Natural killer cell (primary cell): ENCODE measurements around the gene C2CD4D. TPM values are rescaled to one million over a fixed set of nuclear protein-coding genes. Genes with fewer than 3 reads are reported as not detected.

Source experiments
- ATAC-seq, 3 donors: fragments of 150-1000 bp in 2 of 3; fragments of 200-7000 bp in 1 of 3; cut with Tn5 transposase; 1 replicate in 1 of 3; 2 replicates in 2 of 3; pipeline ENCODE4 v1.10.0; 2021; ENCODE audit warnings: mild to moderate bottlenecking in 2 of 3, moderate library complexity in 2 of 3
- DNase-seq, 2 donors: peaks; one replicate each; pipeline versions ENCODE4 v3.0.0 to v3.0.0-alpha.2; 2013 to 2021; ENCODE audit warnings: mixed read lengths in 1 of 2
- H3K27ac ChIP-seq: one replicate; pipeline ENCODE4 v1.5.1; 2013; ENCODE audit warnings: mild to moderate bottlenecking, low read length
- H3K27me3 ChIP-seq: one replicate; pipeline ENCODE4 v1.6.1; 2013; ENCODE audit warnings: low read length; ENCODE audit not compliant: control insufficient read depth, insufficient read depth
- H3K36me3 ChIP-seq: one replicate; pipeline ENCODE4 v1.6.1; 2013; ENCODE audit warnings: low read length; ENCODE audit not compliant: control insufficient read depth, insufficient read depth
- H3K4me1 ChIP-seq: one replicate; pipeline ENCODE4 v1.6.1; 2013; ENCODE audit warnings: low read length; ENCODE audit not compliant: control insufficient read depth, insufficient read depth
- H3K4me3 ChIP-seq: one replicate; pipeline ENCODE4 v1.5.1; 2013; ENCODE audit warnings: low read length
- H3K9me3 ChIP-seq: one replicate; pipeline ENCODE4 v1.6.1; 2013; ENCODE audit warnings: low read length; ENCODE audit not compliant: control insufficient read depth, insufficient read depth
- H3K27ac Mint-ChIP-seq, 2 donors: one replicate each; pipeline ENCODE4 v1.8.0; 2022; ENCODE audit warnings: mild to moderate bottlenecking in 2 of 2, mixed read lengths in 2 of 2, moderate library complexity in 1 of 2
- H3K27me3 Mint-ChIP-seq, 2 donors: one replicate each; pipeline ENCODE4 v1.8.0; 2022; ENCODE audit warnings: low read depth in 2 of 2, mixed read lengths in 2 of 2
- H3K36me3 Mint-ChIP-seq: one replicate; pipeline ENCODE4 v1.8.0; 2022; ENCODE audit warnings: mixed read lengths
- H3K4me1 Mint-ChIP-seq, 2 donors: one replicate each; pipeline ENCODE4 v1.8.0; 2022; ENCODE audit warnings: mixed read lengths in 2 of 2
- H3K4me3 Mint-ChIP-seq: one replicate; pipeline ENCODE4 v1.8.0; 2022; ENCODE audit warnings: mild to moderate bottlenecking, moderate library complexity, mixed read lengths
- H3K9me3 Mint-ChIP-seq, 2 donors: one replicate each; pipeline ENCODE4 v1.8.0; 2022; ENCODE audit warnings: mixed read lengths in 2 of 2
- WGBS: methylation state at CpG from one replicate; pipeline ENCODE4 v1.1.7; 2013; ENCODE audit warnings: missing lambda C conversion rate; ENCODE audit not compliant: insufficient coverage; 5-methylcytosine and 5-hydroxymethylcytosine counted together
- intact Hi-C: fragments of 100-400 bp; cut with micrococcal nuclease; formaldehyde crosslinking; loops from one replicate; pipeline ENCODE4 v1.14.2; 2022
- total RNA-seq, 4 donors: library from RNA; stranded (reverse); fragments of 120-200 nt in 1 of 4; gene quantifications; one replicate each; pipeline versions ENCODE4 v1.2.3 to v1.2.4, GENCODE V29; 2013 to 2022
- TF ChIP-seq, protein P1 (sequence below): fragments of 200-600 bp; IDR thresholded peaks from one replicate; pipeline ENCODE4 v1.8.0; 2022; ENCODE audit warnings: antibody characterized with exemption

Gene C2CD4D
- total RNA-seq, 3 donors from 2014 or later (not counting 1 experiment from before 2014, with no cell fraction given): 0.20 to 0.24 TPM; not detected in 1

DNA sequence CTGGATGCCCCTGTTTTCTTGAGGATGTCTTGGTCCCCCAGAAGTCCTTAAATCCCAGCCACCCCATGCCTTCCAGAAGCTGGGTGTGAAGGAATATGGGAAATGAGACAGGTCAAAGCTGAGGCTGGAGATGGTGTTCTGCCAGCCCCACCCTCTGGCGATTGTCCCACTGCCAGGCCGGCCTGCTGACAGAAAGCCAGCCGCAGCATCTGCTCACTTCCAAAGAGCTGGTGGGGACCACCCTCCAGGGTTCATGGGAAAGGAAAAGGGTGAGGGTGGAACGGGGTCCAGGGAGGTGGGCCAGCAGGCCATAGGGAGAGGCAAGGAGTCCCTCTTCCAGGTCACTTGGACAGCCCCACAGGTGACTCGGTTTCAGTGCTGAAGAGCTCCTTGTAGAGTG, 32.5 kb downstream of the C2CD4D start:
- intact Hi-C loops: no loop called here
- TF ChIP-seq, protein P1, sequence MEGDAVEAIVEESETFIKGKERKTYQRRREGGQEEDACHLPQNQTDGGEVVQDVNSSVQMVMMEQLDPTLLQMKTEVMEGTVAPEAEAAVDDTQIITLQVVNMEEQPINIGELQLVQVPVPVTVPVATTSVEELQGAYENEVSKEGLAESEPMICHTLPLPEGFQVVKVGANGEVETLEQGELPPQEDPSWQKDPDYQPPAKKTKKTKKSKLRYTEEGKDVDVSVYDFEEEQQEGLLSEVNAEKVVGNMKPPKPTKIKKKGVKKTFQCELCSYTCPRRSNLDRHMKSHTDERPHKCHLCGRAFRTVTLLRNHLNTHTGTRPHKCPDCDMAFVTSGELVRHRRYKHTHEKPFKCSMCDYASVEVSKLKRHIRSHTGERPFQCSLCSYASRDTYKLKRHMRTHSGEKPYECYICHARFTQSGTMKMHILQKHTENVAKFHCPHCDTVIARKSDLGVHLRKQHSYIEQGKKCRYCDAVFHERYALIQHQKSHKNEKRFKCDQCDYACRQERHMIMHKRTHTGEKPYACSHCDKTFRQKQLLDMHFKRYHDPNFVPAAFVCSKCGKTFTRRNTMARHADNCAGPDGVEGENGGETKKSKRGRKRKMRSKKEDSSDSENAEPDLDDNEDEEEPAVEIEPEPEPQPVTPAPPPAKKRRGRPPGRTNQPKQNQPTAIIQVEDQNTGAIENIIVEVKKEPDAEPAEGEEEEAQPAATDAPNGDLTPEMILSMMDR: no peak
- Histone ChIP-seq H3K36me3 (no peaks in the 10 kb centered on the region), H3K4me3 (no peak overlapping the region), H3K27ac (no peak overlapping the region), H3K4me1 (no peaks in the 10 kb centered on the region), H3K9me3 (no peaks in the 10 kb centered on the region), H3K27me3 (no peaks in the 10 kb centered on the region)
- H3K9me3 Mint-ChIP-seq: no peaks in the 10 kb centered on the region
- H3K36me3 Mint-ChIP-seq: no peaks in the 10 kb centered on the region
- WGBS: 92% methylated on average over 5 of the region's 5 CpGs
- H3K27ac Mint-ChIP-seq: no peak overlapping the region
- no peaks in the 10 kb centered on the region for H3K27me3 Mint-ChIP-seq
- DNase-seq (no peak), ATAC-seq (no peak)
- H3K4me3 Mint-ChIP-seq: no peak overlapping the region
- H3K4me1 Mint-ChIP-seq: no peaks in the 10 kb centered on the region

DNA sequence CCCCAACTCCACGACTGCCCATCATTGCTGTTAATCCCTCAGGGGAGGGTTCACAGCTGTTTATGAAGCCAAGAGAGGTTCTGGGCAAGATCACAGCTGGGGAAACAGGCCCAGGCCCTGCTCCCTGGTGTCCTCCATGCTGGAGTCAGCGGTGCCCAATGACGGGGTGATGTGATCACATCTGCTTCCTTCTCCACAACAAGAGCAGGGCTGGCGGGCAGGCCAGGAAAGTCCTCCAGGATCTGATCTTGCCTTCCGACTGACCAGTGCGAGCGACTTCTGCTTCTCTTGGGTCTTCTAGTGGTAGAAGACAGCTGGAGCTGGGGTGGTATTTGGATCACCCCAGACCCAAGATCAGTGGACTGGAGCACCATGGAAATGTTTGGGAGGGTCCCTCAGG, 33.5 kb downstream of the C2CD4D start:
- intact Hi-C loops: no loop called here
- H3K9me3 ChIP-seq: no peaks in the 10 kb centered on the region
- 87% methylated on average over 7 of the region's 7 CpGs for WGBS
- H3K4me3 ChIP-seq: no peak overlapping the region
- Mint-ChIP-seq H3K4me1 (no peaks in the 10 kb centered on the region), H3K4me3 (no peak overlapping the region), H3K36me3 (no peaks in the 10 kb centered on the region), H3K27ac (no peak overlapping the region), H3K9me3 (no peaks in the 10 kb centered on the region), H3K27me3 (no peaks in the 10 kb centered on the region)
- H3K36me3 ChIP-seq: no peaks in the 10 kb centered on the region
- no peaks in the 10 kb centered on the region for H3K27me3 ChIP-seq
- H3K27ac ChIP-seq: no peak overlapping the region
- TF ChIP-seq, protein P1: no peak
- DNase-seq: peak in 1 of 2 donors; percentile 14
- no peaks in the 10 kb centered on the region for H3K4me1 ChIP-seq
- no peak for ATAC-seq

DNA sequence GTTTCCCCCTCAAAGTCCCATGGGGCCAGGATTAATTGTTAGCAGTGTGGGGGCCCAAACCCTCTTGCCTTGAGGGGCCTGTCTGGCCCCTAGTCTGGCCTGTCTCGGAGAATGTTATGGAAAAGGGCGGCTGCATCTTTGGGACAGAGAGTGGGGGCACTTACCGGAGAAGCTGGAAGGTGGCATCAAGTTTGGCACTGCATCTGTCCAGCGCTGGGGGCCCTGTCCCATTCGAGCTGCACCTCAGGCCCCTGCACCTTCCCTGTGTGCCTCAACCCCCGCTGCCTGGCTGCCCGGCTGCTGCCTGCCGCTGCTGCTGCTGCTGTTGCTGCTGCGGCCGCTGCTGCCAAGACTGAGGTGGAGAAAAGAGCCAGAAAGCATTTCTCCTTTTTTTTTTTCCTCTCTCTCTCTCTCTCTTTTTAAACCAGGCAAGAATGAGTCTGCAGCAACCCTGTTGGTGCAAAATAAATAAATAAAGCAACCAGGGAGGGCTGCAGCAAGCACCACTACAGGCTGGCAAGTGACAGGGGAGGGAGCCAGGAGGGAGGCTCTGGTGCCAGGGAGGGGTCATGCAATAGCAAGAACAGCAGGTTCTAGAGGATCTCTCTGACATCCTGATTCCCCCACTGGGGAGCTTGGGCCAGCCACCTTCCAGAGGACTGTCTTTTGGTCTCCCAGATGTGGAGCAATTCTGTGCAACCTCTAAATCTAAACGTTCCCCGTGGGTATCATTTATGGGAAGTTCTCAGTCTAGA, 34.4 kb downstream of the C2CD4D start, which contains the start of gene LINGO4:
Gene LINGO4, minus strand, starts transcription at position 354 of the 755 bp plus-strand sequence. CDS start 2,715 bp downstream, outside the sequence.
- Histone ChIP-seq H3K4me1 (peaks cover 8% of the 10 kb centered on the region), H3K36me3 (no peaks in the 10 kb centered on the region), H3K4me3 (no peak within 1 kb of the TSS), H3K9me3 (no peaks in the 10 kb centered on the region), H3K27ac (no peak within 1 kb of the TSS), H3K27me3 (no peaks in the 10 kb centered on the region)
- Mint-ChIP-seq H3K36me3 (no peaks in the 10 kb centered on the region), H3K27ac (no peak within 1 kb of the TSS), H3K9me3 (no peaks in the 10 kb centered on the region), H3K4me3 (no peak within 1 kb of the TSS), H3K27me3 (no peaks in the 10 kb centered on the region), H3K4me1 (peaks cover 5% of the 10 kb centered on the region in 2 donors)
- TF ChIP-seq, protein P1: no peak
- intact Hi-C loops: no loop called here
- WGBS: 69% methylated on average over 12 of the region's 12 CpGs
- no peak for ATAC-seq
- peak in 1 of 2 donors; percentile 2 for DNase-seq

DNA sequence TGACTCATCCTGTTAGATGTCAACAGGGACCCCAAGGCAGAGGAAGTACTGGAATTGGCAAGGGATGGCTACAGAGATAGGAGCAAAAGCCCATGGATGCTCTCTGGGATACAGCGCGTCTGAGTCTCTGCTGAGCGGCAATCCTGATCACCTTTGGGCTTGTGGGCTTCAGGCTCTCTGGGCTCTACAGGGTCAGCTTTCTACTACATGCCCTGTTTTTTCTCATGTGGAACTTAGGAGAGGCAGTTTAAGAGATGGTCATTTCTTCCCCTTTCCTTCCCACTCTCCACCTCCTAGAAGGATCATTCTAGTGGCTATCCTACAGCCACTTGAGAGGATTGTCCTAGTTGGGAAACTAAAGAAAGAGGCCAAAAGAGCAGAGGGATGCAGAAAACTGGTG, 35.7 kb downstream of the C2CD4D start:
- DNase-seq (no peak), ATAC-seq (no peak)
- 97% methylated on average over 3 of the region's 3 CpGs for WGBS
- H3K36me3 ChIP-seq: no peaks in the 10 kb centered on the region
- Mint-ChIP-seq H3K4me3 (no peak overlapping the region), H3K36me3 (no peaks in the 10 kb centered on the region), H3K27ac (no peak overlapping the region), H3K27me3 (peaks cover 0 to 5% of the 10 kb centered on the region in 2 donors), H3K9me3 (no peaks in the 10 kb centered on the region), H3K4me1 (peaks cover 13 to 15% of the 10 kb centered on the region in 2 donors)
- no peak overlapping the region for H3K4me3 ChIP-seq
- no peaks in the 10 kb centered on the region for H3K9me3 ChIP-seq
- no peaks in the 10 kb centered on the region for H3K27me3 ChIP-seq
- H3K4me1 ChIP-seq: peaks cover 9% of the 10 kb centered on the region
- no peak overlapping the region for H3K27ac ChIP-seq
- intact Hi-C loops: no loop called here
- TF ChIP-seq, protein P1: no peak
